ENCODE measurements around the gene CDKN2A. TPM values are rescaled to one million over a fixed set of nuclear protein-coding genes. Genes with fewer than 3 reads are reported as not detected.

Gene CDKN2A
- polyA plus RNA-seq, 1 experiment = 29.7 TPM

DNA sequence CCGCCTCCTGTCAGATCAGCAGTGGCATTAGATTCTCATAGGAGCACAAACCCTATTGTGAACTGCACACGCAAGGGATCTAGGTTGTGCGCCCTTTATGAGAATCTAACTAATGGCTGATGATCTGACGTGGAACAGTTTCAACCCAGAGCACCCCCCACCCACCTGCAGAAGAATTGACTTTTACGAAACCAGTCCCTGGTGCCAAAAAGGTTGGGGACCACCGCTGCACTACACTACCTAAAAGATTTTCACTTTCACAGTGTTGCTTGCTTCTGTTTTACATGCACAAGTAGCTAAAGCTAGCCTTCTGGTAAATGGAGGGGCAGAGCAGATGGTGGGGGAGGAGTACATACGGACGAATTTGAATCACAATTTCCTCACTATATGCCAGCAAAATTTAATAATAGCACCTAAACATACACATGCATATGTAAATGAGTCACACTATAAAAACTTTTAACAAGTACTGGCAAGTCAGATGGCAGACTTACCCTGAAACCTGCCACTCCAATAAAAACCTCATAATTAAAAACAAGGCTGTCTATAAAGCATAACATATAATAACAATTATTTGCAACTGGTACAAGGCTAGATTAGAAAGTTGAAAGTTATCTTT lies 38.9 kb upstream of the CDKN2A start:
- ChIA-PET POLR2A (no interaction called here), CTCF (interaction anchor here (1.0 to 1.1 kb wide), 2 partner anchors 24 to 211 kb away, joined by 3 to 5 read pairs; partner anchors contain the start of gene CDKN2B)
- TF ChIP-seq, protein P1, sequence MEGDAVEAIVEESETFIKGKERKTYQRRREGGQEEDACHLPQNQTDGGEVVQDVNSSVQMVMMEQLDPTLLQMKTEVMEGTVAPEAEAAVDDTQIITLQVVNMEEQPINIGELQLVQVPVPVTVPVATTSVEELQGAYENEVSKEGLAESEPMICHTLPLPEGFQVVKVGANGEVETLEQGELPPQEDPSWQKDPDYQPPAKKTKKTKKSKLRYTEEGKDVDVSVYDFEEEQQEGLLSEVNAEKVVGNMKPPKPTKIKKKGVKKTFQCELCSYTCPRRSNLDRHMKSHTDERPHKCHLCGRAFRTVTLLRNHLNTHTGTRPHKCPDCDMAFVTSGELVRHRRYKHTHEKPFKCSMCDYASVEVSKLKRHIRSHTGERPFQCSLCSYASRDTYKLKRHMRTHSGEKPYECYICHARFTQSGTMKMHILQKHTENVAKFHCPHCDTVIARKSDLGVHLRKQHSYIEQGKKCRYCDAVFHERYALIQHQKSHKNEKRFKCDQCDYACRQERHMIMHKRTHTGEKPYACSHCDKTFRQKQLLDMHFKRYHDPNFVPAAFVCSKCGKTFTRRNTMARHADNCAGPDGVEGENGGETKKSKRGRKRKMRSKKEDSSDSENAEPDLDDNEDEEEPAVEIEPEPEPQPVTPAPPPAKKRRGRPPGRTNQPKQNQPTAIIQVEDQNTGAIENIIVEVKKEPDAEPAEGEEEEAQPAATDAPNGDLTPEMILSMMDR (IDR thresholded peaks at IDR 0.05; ENCODE audit: low read depth, low read length) = no peak
- H3K4me3 ChIP-seq (ENCODE audit: low read depth, low read length) = no peak overlapping the region
- no peak overlapping the region for H3K27ac ChIP-seq (ENCODE audit: low read depth, low read length)
- H3K27me3 ChIP-seq (ENCODE audit: control insufficient read depth, insufficient read depth, low read length) = no peaks in the 10 kb centered on the region
- H3K9me3 ChIP-seq (ENCODE audit: control insufficient read depth, insufficient read depth, low read length) = no peaks in the 10 kb centered on the region
- no peak for DNase-seq (ENCODE audit: low read depth, low spot score)

DNA sequence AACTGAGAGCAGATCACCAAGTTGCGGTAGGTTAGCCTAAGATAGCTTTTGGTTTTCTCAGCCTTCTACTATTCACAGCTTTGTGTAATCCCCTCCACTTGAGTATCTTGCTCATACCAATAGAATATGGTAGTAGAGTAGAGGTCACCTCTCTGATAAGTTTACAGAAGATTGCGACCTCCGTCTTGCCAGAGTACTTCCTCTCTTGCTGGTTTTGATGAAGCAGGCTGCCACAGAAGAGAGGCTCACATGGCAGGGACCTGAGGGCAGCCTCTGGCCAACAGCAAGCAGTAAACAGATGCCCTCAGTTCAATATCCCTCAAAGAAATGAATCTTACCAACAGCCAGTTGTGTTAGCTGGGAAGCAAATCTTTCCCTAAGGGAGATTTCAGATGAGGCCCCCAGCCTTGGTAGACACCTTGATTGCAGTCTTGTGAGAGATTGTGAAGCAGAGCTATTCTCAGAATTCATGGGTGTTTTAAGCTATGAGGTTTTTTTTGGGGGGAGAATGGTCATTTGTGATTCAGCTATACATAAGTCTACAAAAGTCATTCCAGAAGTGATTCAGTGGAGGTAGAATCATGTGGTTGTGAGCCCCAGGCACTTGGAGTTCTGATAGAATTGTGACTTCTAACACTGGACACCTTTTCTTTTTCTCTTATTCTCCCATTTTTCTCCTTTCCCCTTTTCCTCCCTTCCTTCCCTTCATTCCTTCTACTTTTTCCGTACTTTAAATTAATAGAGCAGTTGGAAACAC lies 37.6 kb upstream of the CDKN2A start:
- no peaks in the 10 kb centered on the region for H3K27me3 ChIP-seq (ENCODE audit: control insufficient read depth, insufficient read depth, low read length)
- H3K4me3 ChIP-seq (ENCODE audit: low read depth, low read length) = no peak overlapping the region
- CTCF ChIA-PET = interaction anchor here (1.0 to 3.0 kb wide), 5 partner anchors 23 to 218 kb away, joined by 3 to 32 read pairs (median 5); partner anchors contain the start of gene CDKN2B
- POLR2A ChIA-PET = no interaction called here
- no peaks in the 10 kb centered on the region for H3K9me3 ChIP-seq (ENCODE audit: control insufficient read depth, insufficient read depth, low read length)
- no peak for DNase-seq (ENCODE audit: low read depth, low spot score)
- TF ChIP-seq, protein P1 (IDR thresholded peaks at IDR 0.05; ENCODE audit: low read depth, low read length) = no peak
- H3K27ac ChIP-seq (ENCODE audit: low read depth, low read length) = no peak overlapping the region

DNA sequence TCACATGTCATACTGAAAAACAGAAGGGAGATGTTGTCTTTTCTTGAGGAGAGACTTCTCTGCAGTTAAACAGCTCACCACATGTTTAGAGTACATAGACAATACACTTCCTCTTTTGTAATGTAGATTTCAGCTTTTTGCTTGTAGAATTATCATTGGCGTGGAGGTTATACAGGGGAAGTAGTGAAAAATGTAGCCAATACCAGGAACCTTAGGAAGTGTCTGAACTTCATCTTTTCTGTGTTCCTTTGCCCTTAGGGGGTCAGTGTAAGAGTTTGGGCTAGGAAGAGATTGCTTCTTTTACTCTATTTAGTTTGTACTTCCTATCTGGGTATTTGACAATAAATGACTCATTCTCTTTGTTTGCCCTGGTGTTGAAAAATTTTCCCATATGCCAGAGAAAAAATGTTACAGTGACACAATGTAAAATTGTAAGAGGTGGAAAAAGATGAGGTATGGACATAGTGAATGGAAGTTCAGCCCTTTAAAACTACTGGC lies 36.0 kb upstream of the CDKN2A start:
- DNase-seq (ENCODE audit: low read depth, low spot score) = no peak
- no peaks in the 10 kb centered on the region for H3K27me3 ChIP-seq (ENCODE audit: control insufficient read depth, insufficient read depth, low read length)
- H3K4me3 ChIP-seq (ENCODE audit: low read depth, low read length) = no peak overlapping the region
- H3K27ac ChIP-seq (ENCODE audit: low read depth, low read length) = peak overlapping the region; percentile 11
- H3K9me3 ChIP-seq (ENCODE audit: control insufficient read depth, insufficient read depth, low read length) = no peaks in the 10 kb centered on the region
- TF ChIP-seq, protein P1 (IDR thresholded peaks at IDR 0.05; ENCODE audit: low read depth, low read length) = no peak
- CTCF ChIA-PET = interaction anchor here (1.0 to 3.0 kb wide), 8 partner anchors 19 to 218 kb away, joined by 3 to 32 read pairs (median 4); partner anchors contain the start of gene CDKN2B
- POLR2A ChIA-PET = no interaction called here

DNA sequence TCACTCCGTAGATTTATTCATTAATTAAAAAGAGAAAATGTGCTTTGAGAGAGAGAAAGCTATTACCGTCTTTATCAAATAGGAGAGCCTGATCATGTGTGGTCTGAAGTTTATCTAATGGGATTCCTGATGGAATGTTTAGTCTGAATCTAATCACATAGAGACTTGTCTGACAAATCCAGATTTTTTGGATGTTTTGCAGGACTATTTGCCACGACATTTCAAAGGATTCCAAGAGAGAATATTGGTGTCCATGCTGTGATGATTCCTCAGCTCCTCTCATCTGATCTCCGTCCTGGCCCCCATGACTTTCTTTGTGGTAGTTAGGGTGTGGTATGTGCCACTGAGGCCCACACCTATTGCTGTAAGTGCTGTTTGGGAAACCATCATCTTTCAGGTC lies 35.0 kb upstream of the CDKN2A start:
- TF ChIP-seq, protein P1 (IDR thresholded peaks at IDR 0.05; ENCODE audit: low read depth, low read length) = no peak
- Histone ChIP-seq H3K9me3 (ENCODE audit: control insufficient read depth, insufficient read depth, low read length) (no peaks in the 10 kb centered on the region), H3K27ac (ENCODE audit: low read depth, low read length) (no peak overlapping the region), H3K27me3 (ENCODE audit: control insufficient read depth, insufficient read depth, low read length) (no peaks in the 10 kb centered on the region), H3K4me3 (ENCODE audit: low read depth, low read length) (no peak overlapping the region)
- no peak for DNase-seq (ENCODE audit: low read depth, low spot score)
- POLR2A ChIA-PET = no interaction called here
- CTCF ChIA-PET = interaction anchor here (1.1 to 3.0 kb wide), 5 partner anchors 18 to 215 kb away, joined by 3 to 32 read pairs (median 4); partner anchors contain the start of gene CDKN2B

DNA sequence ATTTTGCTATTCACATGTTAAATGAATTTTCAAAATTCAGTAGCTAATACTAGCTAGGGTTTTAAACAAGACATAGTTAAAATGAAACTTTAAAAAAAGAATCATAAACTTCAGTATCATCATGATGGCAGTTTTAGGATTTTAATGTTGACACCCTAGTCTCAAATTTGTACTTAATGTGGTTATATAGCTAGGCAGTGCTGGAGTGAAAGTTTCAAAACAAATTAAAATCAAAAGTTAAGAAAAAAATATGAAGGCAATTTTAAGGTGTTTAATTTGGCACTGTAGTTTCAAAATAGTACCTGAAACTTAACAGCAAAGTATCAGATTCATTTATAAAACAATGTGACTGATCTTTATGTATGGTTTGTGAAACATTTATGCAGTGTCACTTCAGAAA lies 34.2 kb upstream of the CDKN2A start:
- H3K9me3 ChIP-seq (ENCODE audit: control insufficient read depth, insufficient read depth, low read length) = no peaks in the 10 kb centered on the region
- H3K27ac ChIP-seq (ENCODE audit: low read depth, low read length) = no peak overlapping the region
- POLR2A ChIA-PET = no interaction called here
- no peaks in the 10 kb centered on the region for H3K27me3 ChIP-seq (ENCODE audit: control insufficient read depth, insufficient read depth, low read length)
- TF ChIP-seq, protein P1 (IDR thresholded peaks at IDR 0.05; ENCODE audit: low read depth, low read length) = no peak
- H3K4me3 ChIP-seq (ENCODE audit: low read depth, low read length) = no peak overlapping the region
- DNase-seq (ENCODE audit: low read depth, low spot score) = no peak
- CTCF ChIA-PET = interaction anchor here (1.8 to 3.5 kb wide), 4 partner anchors 20 to 216 kb away, joined by 4 to 32 read pairs (median 15); partner anchors contain the start of gene CDKN2B
